T47D (cell line): ENCODE results near the gene NHERF1.

ENCODE experiments used
- DNase-seq, 2 experiments: peaks; one replicate each; pipeline versions ENCODE4 v3.0.0 to v3.0.0-alpha.2; 2011 to 2012; ENCODE audit warnings: low read depth in 1 of 2, low spot score in 1 of 2
- JUND ChIP-seq: IDR thresholded peaks from 2 replicates; pipeline ENCODE4 v1.6.1; 2012; ENCODE audit warnings: low read depth
- in situ Hi-C: cut with HindIII; loops from 2 replicates; pipeline ENCODE4 v1.10.0; 2016; ENCODE audit warnings: low sequenced_read_pairs, low pct_unique_long_range_greater_than_20kb

The NHERF1 gene

GRCh38 chr17:74805591-74805991 is 57.2 kb downstream of the NHERF1 start:
- in situ Hi-C loops, result no loop called here
- no peak for DNase-seq
- TF ChIP-seq JUND, result no peak

- TF ChIP-seq JUND, result no peak
- DNase-seq, result no peak
- in situ Hi-C loops, result no loop called here
These were observed 57.9 kb downstream of the NHERF1 start for GRCh38 chr17:74806334-74806733.

GRCh38 chr17:74807441-74807840 is 59.0 kb downstream of the NHERF1 start:
- no peak for TF ChIP-seq JUND
- no peak for DNase-seq
- in situ Hi-C loops, result no loop called here

- no peak for DNase-seq
- no peak for TF ChIP-seq JUND
- in situ Hi-C loops, result no loop called here
These were observed 59.5 kb downstream of the NHERF1 start for GRCh38 chr17:74807925-74808324.

GRCh38 chr17:74808714-74809430 is 60.4 kb downstream of the NHERF1 start:
- in situ Hi-C loops, result no loop called here
- TF ChIP-seq JUND, result no peak
- no peak for DNase-seq

GRCh38 chr17:74810699-74811485 is 62.5 kb downstream of the NHERF1 start:
- TF ChIP-seq JUND, result no peak
- in situ Hi-C loops, result no loop called here
- no peak for DNase-seq

- in situ Hi-C loops, result no loop called here
- TF ChIP-seq JUND, result no peak
- no peak for DNase-seq
These were observed 63.9 kb downstream of the NHERF1 start for GRCh38 chr17:74812109-74813009.

- DNase-seq, result peak in 1 of 2 experiments; percentile 22
- TF ChIP-seq JUND, result no peak
- in situ Hi-C loops, result no loop called here
These were observed 66.0 kb downstream of the NHERF1 start for GRCh38 chr17:74814453-74814852.

- DNase-seq, result no peak
- in situ Hi-C loops, result no loop called here
- no peak for TF ChIP-seq JUND
These were observed 66.6 kb downstream of the NHERF1 start for GRCh38 chr17:74815067-74815466.

- no peak for TF ChIP-seq JUND
- in situ Hi-C loops, result no loop called here
These were observed 67.3 kb downstream of the NHERF1 start for GRCh38 chr17:74815550-74816370.

GRCh38 chr17:74816905-74817620 is 68.6 kb downstream of the NHERF1 start:
- TF ChIP-seq JUND, result no peak
- DNase-seq, result no peak

More at GRCh38 chr17:74815550-74816370, 67.3 kb downstream of the NHERF1 start:
- DNase-seq, result no peak

More at GRCh38 chr17:74816905-74817620, 68.6 kb downstream of the NHERF1 start:
- in situ Hi-C loops, result no loop called here
